Measurements from ENCODE around the gene PIGT.

The PIGT gene

GRCh38 chr20:45415822-45416637 is at the start of gene PIGT:
PIGT (plus strand) TSS chr20:45416141; CDS start chr20:45416157, 16 bp downstream.
- peak; percentile 74 to 86 for DNase-seq

- no peak for DNase-seq
Measured at GRCh38 chr20:45366192-45366591, 49.7 kb upstream of the PIGT start.

GRCh38 chr20:45366631-45367030 is 49.3 kb upstream of the PIGT start:
- DNase-seq, result no peak

- no peak for DNase-seq
Measured at GRCh38 chr20:45367126-45367525, 48.8 kb upstream of the PIGT start.

- DNase-seq, result no peak
Measured at GRCh38 chr20:45368221-45368980, 47.5 kb upstream of the PIGT start.

- DNase-seq, result no peak
Measured at GRCh38 chr20:45370571-45371160, 45.3 kb upstream of the PIGT start.

GRCh38 chr20:45372241-45372640 is 43.7 kb upstream of the PIGT start:
- no peak for DNase-seq

- no peak for DNase-seq
Measured at GRCh38 chr20:45372646-45373352, 43.1 kb upstream of the PIGT start.

GRCh38 chr20:45373353-45374100 is 42.4 kb upstream of the PIGT start:
- peak; percentile 60 to 80 for DNase-seq

GRCh38 chr20:45374101-45374467 is 41.9 kb upstream of the PIGT start:
- no peak for DNase-seq

- DNase-seq, result no peak
Measured at GRCh38 chr20:45374966-45375365, 41.0 kb upstream of the PIGT start.

GRCh38 chr20:45377269-45377668 is 38.7 kb upstream of the PIGT start:
- no peak for DNase-seq

GRCh38 chr20:45378191-45378590 is 37.8 kb upstream of the PIGT start, which contains the start of gene TP53TG5:
TP53TG5 (minus strand) TSS chr20:45378325; CDS start chr20:45378236, 89 bp downstream.
- no peak for DNase-seq

GRCh38 chr20:45387274-45387673 is 28.7 kb upstream of the PIGT start:
- DNase-seq, result no peak

GRCh38 chr20:45390931-45391330 is 25.0 kb upstream of the PIGT start:
- DNase-seq, result no peak

GRCh38 chr20:45391559-45391958 is 24.4 kb upstream of the PIGT start:
- DNase-seq, result no peak

GRCh38 chr20:45392733-45393132 is 23.2 kb upstream of the PIGT start:
- DNase-seq, result no peak

GRCh38 chr20:45394221-45395113 is 21.5 kb upstream of the PIGT start:
- no peak for DNase-seq

- no peak for DNase-seq
Measured at GRCh38 chr20:45395114-45395415, 20.9 kb upstream of the PIGT start.

GRCh38 chr20:45399018-45399417 is 16.9 kb upstream of the PIGT start:
- no peak for DNase-seq

GRCh38 chr20:45400346-45401031 is 15.5 kb upstream of the PIGT start:
- DNase-seq, result no peak
